DND-41 (cell line): ENCODE data around the gene SLC7A1.

Experiments
- ATAC-seq: fragments of 200-7000 bp; cut with Tn5 transposase; 3 replicates; pipeline ENCODE4 v1.9.1; 2021; ENCODE audit warnings: low read depth; ENCODE audit not compliant: insufficient read depth
- DNase-seq: peaks from one replicate; pipeline ENCODE4 v3.0.0-alpha.2; 2020
- H2AFZ ChIP-seq: 2 replicates; pipeline ENCODE4 v1.6.0; 2012; ENCODE audit warnings: low read depth, low read length
- H3K27ac ChIP-seq: 2 replicates; pipeline ENCODE4 v1.5.1; 2012; ENCODE audit warnings: low read length, inconsistent platforms
- H3K27me3 ChIP-seq: fragments of 200-600 bp; sonication (generic); 2 replicates; pipeline ENCODE4 v1.6.0; 2012; ENCODE audit warnings: low read length, mild to moderate bottlenecking, inconsistent platforms; ENCODE audit not compliant: insufficient read depth, poor library complexity
- H3K36me3 ChIP-seq: 2 replicates; pipeline ENCODE4 v1.5.1; 2012; ENCODE audit warnings: low read length, inconsistent platforms; ENCODE audit not compliant: insufficient read depth
- H3K4me1 ChIP-seq: 2 replicates; pipeline ENCODE4 v1.5.1; 2012; ENCODE audit warnings: mild to moderate bottlenecking, low read length; ENCODE audit not compliant: insufficient read depth
- H3K4me2 ChIP-seq: 2 replicates; pipeline ENCODE4 v1.6.0; 2012; ENCODE audit warnings: mild to moderate bottlenecking, moderate library complexity, low read length, inconsistent platforms; ENCODE audit not compliant: insufficient read depth
- H3K4me3 ChIP-seq, 2 experiments: fragments of 200-600 bp in 1 of 2; shearing (Covaris generic) in 1 of 2; 2 replicates each; pipeline ENCODE4 v1.5.1; 2012 to 2016; ENCODE audit warnings: inconsistent platforms in 2 of 2, low read length in 2 of 2, mild to moderate bottlenecking in 2 of 2, low read depth in 1 of 2, moderate library complexity in 1 of 2
- H3K79me2 ChIP-seq: 2 replicates; pipeline ENCODE4 v1.6.0; 2012; ENCODE audit warnings: low read length, inconsistent platforms; ENCODE audit not compliant: insufficient read depth
- H3K9ac ChIP-seq: 2 replicates; pipeline ENCODE4 v1.6.0; 2012; ENCODE audit warnings: low read depth, mild to moderate bottlenecking, inconsistent platforms, low read length, moderate library complexity
- H3K9me3 ChIP-seq: 2 replicates; pipeline ENCODE4 v1.5.1; 2012; ENCODE audit warnings: low read length, moderate library complexity, mild to moderate bottlenecking, inconsistent platforms; ENCODE audit not compliant: insufficient read depth, severe bottlenecking
- H4K20me1 ChIP-seq: 2 replicates; pipeline ENCODE4 v1.6.0; 2012; ENCODE audit warnings: low read length; ENCODE audit not compliant: insufficient read depth
- EZH2 ChIP-seq: IDR thresholded peaks from 3 replicates; pipeline ENCODE4 v1.6.1; 2012; ENCODE audit warnings: borderline replicate concordance, low read depth, mild to moderate bottlenecking, moderate library complexity, low read length, inconsistent platforms; ENCODE audit not compliant: severe bottlenecking
- TF ChIP-seq, protein P1 (sequence below): IDR thresholded peaks from 2 replicates; pipeline ENCODE4 v1.5.1; 2012; ENCODE audit warnings: borderline replicate concordance, low read length, moderate library complexity, mild to moderate bottlenecking; ENCODE audit not compliant: poor library complexity, severe bottlenecking; ENCODE audit errors: extremely low read depth

SLC7A1 gene

DNA sequence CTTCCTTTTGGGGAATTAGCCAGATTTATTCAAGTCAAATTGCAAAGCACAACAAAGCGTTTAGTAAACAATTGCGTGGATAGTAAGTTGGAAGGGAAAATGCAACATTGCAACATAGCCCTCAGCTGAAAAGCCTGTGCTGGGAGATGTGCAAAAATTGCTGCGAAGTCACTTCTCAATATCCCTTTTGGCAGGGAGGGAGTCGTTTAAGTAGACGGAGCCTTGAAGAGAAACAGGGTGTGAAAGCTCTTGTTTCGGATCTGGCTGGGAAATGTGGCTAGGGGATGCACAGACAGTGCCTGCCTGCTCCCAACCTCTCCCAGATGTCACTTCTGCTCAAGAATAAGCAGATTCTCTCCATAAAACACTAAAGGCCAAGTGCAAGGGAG lies 56.8 kb downstream of the SLC7A1 start:
- TF ChIP-seq EZH2, result no peak
- TF ChIP-seq, protein P1, sequence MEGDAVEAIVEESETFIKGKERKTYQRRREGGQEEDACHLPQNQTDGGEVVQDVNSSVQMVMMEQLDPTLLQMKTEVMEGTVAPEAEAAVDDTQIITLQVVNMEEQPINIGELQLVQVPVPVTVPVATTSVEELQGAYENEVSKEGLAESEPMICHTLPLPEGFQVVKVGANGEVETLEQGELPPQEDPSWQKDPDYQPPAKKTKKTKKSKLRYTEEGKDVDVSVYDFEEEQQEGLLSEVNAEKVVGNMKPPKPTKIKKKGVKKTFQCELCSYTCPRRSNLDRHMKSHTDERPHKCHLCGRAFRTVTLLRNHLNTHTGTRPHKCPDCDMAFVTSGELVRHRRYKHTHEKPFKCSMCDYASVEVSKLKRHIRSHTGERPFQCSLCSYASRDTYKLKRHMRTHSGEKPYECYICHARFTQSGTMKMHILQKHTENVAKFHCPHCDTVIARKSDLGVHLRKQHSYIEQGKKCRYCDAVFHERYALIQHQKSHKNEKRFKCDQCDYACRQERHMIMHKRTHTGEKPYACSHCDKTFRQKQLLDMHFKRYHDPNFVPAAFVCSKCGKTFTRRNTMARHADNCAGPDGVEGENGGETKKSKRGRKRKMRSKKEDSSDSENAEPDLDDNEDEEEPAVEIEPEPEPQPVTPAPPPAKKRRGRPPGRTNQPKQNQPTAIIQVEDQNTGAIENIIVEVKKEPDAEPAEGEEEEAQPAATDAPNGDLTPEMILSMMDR, result no peak
- H3K36me3 ChIP-seq, result peaks cover 89% of the 10 kb centered on the region
- DNase-seq (no peak), ATAC-seq (no peak)
- no peak overlapping the region for H3K4me2 ChIP-seq
- H3K79me2 ChIP-seq, result peaks cover 94% of the 10 kb centered on the region
- no peaks in the 10 kb centered on the region for H3K27me3 ChIP-seq
- H3K4me3 ChIP-seq, result no peak overlapping the region
- no peaks in the 10 kb centered on the region for H3K9me3 ChIP-seq
- no peak overlapping the region for H2AFZ ChIP-seq
- no peaks in the 10 kb centered on the region for H3K4me1 ChIP-seq
- no peak overlapping the region for H3K27ac ChIP-seq
- peaks cover 89% of the 10 kb centered on the region for H4K20me1 ChIP-seq
- no peak overlapping the region for H3K9ac ChIP-seq

- H3K9ac ChIP-seq, result no peak overlapping the region
- ATAC-seq, result no peak
- no peak overlapping the region for H3K27ac ChIP-seq
- peaks cover 91% of the 10 kb centered on the region for H3K36me3 ChIP-seq
- no peaks in the 10 kb centered on the region for H3K9me3 ChIP-seq
- H3K4me2 ChIP-seq, result no peak overlapping the region
- peaks cover 89% of the 10 kb centered on the region for H3K79me2 ChIP-seq
- peaks cover 88% of the 10 kb centered on the region for H4K20me1 ChIP-seq
- H3K27me3 ChIP-seq, result no peaks in the 10 kb centered on the region
- no peak for DNase-seq
- H2AFZ ChIP-seq, result no peak overlapping the region
- no peak overlapping the region for H3K4me3 ChIP-seq
- H3K4me1 ChIP-seq, result no peaks in the 10 kb centered on the region
- TF ChIP-seq EZH2, result no peak
- TF ChIP-seq, protein P1, result no peak
Measured at GRCh38 chr13:29537736-29538651, 57.5 kb downstream of the SLC7A1 start.

DNA sequence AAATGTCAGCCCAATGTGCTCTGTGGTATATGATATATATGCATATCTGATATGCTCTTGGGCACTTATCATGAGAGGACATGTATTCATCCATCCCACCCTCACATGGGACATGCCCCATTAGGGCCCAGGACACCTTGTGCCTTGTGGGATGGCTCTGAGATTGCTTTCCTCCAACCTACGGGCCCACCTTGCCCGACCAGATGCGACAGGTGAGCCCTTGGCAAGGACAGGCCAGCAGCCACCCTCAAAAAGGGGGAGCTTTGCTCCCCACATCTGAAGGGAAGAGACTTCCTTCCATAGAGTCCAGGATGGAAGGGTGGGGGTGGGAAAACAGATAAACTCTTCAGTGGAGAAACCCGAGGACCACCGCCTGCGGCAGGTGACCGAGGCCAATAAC lies 58.6 kb downstream of the SLC7A1 start:
- ATAC-seq (no peak), DNase-seq (no peak)
- peaks cover 81% of the 10 kb centered on the region for H3K79me2 ChIP-seq
- H4K20me1 ChIP-seq, result peaks cover 83% of the 10 kb centered on the region
- no peaks in the 10 kb centered on the region for H3K27me3 ChIP-seq
- H3K4me2 ChIP-seq, result no peak overlapping the region
- peaks cover 97% of the 10 kb centered on the region for H3K36me3 ChIP-seq
- H3K4me1 ChIP-seq, result no peaks in the 10 kb centered on the region
- H3K27ac ChIP-seq, result no peak overlapping the region
- TF ChIP-seq, protein P1, result no peak
- no peak for TF ChIP-seq EZH2
- H3K4me3 ChIP-seq, result no peak overlapping the region
- no peak overlapping the region for H3K9ac ChIP-seq
- no peaks in the 10 kb centered on the region for H3K9me3 ChIP-seq
- H2AFZ ChIP-seq, result no peak overlapping the region
